Chondrocyte (in vitro differentiated cells): ENCODE data around the gene PEX10. TPM values are rescaled to one million over a fixed set of nuclear protein-coding genes. Genes with fewer than 3 reads are reported as not detected.

Experiments
- DNase-seq: peaks from one replicate; pipeline ENCODE4 v3.0.0; 2021; ENCODE audit warnings: mixed read lengths, low spot score
- H3K27ac Mint-ChIP-seq: one replicate; pipeline ENCODE4 v1.8.0; 2021; ENCODE audit warnings: mild to moderate bottlenecking, moderate library complexity, mixed read lengths; ENCODE audit not compliant: unreplicated experiment
- H3K27me3 Mint-ChIP-seq: 2 replicates; pipeline ENCODE4 v1.8.0; 2021; ENCODE audit warnings: low read depth, mixed read lengths
- H3K36me3 Mint-ChIP-seq: 2 replicates; pipeline ENCODE4 v1.8.0; 2021; ENCODE audit warnings: low read depth, mixed read lengths
- H3K4me1 Mint-ChIP-seq: 2 replicates; pipeline ENCODE4 v1.8.0; 2021; ENCODE audit warnings: low read depth, mild to moderate bottlenecking, mixed read lengths
- H3K4me3 Mint-ChIP-seq: one replicate; pipeline ENCODE4 v1.8.0; 2021; ENCODE audit warnings: mild to moderate bottlenecking, moderate library complexity, mixed read lengths; ENCODE audit not compliant: unreplicated experiment
- H3K9me3 Mint-ChIP-seq: 2 replicates; pipeline ENCODE4 v1.8.0; 2021; ENCODE audit warnings: low read depth, mixed read lengths
- total RNA-seq: library from RNA; stranded (reverse); gene quantifications from 3 replicates; pipeline ENCODE4 v1.2.1, GENCODE V29; 2021
- TF ChIP-seq, protein P1 (sequence below): fragments of 200-600 bp; sonication (generic); IDR thresholded peaks from 2 replicates; pipeline ENCODE4 v1.5.0; 2021; ENCODE audit warnings: antibody characterized with exemption, mild to moderate bottlenecking, moderate library complexity

Gene PEX10
- total RNA-seq, 1 donor from 2014 or later = 23.4 TPM

DNA sequence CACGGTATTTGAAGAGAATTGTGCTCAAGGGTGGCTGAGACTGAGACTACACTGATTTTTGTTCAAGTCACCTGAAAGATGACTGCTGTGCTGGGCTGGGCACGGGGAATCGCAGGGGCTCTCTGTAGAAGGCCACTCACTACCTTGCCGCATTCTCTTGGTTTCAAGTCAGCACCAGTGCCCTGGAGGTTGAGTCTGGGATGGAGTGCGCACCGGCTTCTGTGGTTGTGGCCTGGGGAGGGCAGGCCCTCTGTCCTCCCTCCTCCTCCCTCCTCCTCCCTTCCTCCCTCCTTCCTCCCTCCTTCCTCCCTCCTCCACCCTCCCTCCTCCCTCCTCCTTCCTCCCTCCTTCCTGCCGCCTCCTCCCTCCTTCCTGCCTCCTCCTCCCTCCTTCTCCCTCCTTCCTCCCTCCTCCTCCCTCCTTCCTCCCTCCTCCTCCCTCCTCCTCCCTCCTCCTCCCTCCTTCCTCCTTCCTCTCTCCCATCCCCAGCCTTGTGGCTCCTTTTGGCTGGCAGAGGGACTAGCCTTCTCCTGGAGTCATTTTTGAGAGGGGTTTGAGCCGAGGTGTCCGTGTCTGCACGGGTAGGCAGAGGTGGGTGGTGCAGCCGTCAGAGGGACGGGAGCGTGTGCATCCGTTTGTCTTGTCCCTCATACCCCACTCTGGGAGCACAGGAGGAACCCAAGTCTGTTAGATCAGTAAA lies 11.3 kb downstream of the PEX10 start:
- Mint-ChIP-seq H3K27ac (no peak overlapping the region), H3K4me1 (peaks cover 22% of the 10 kb centered on the region), H3K27me3 (no peaks in the 10 kb centered on the region), H3K4me3 (no peak overlapping the region), H3K36me3 (peaks cover 27% of the 10 kb centered on the region), H3K9me3 (no peaks in the 10 kb centered on the region)
- no peak for DNase-seq
- TF ChIP-seq, protein P1, sequence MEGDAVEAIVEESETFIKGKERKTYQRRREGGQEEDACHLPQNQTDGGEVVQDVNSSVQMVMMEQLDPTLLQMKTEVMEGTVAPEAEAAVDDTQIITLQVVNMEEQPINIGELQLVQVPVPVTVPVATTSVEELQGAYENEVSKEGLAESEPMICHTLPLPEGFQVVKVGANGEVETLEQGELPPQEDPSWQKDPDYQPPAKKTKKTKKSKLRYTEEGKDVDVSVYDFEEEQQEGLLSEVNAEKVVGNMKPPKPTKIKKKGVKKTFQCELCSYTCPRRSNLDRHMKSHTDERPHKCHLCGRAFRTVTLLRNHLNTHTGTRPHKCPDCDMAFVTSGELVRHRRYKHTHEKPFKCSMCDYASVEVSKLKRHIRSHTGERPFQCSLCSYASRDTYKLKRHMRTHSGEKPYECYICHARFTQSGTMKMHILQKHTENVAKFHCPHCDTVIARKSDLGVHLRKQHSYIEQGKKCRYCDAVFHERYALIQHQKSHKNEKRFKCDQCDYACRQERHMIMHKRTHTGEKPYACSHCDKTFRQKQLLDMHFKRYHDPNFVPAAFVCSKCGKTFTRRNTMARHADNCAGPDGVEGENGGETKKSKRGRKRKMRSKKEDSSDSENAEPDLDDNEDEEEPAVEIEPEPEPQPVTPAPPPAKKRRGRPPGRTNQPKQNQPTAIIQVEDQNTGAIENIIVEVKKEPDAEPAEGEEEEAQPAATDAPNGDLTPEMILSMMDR = no peak

DNA sequence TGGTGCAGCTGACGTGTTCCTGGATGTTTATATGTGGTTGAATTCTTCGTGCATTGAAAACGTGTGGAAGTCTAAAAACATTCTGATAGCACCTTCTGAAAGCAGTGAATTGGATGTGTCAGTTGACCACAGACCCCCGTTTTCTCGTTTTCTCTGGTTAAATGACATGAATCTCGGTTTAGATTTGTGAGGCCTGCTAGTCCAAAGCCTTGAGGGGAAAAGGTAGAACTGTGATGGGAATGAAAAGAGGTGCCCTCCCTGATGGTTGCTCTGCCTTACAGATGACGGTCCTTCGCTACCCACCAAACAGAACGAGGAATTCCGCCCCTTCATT lies 11.8 kb downstream of the PEX10 start:
- TF ChIP-seq, protein P1 = no peak
- Mint-ChIP-seq H3K27ac (no peak overlapping the region), H3K36me3 (peaks cover 29% of the 10 kb centered on the region), H3K4me1 (peaks cover 17% of the 10 kb centered on the region), H3K9me3 (no peaks in the 10 kb centered on the region), H3K4me3 (no peak overlapping the region), H3K27me3 (no peaks in the 10 kb centered on the region)
- no peak for DNase-seq

DNA sequence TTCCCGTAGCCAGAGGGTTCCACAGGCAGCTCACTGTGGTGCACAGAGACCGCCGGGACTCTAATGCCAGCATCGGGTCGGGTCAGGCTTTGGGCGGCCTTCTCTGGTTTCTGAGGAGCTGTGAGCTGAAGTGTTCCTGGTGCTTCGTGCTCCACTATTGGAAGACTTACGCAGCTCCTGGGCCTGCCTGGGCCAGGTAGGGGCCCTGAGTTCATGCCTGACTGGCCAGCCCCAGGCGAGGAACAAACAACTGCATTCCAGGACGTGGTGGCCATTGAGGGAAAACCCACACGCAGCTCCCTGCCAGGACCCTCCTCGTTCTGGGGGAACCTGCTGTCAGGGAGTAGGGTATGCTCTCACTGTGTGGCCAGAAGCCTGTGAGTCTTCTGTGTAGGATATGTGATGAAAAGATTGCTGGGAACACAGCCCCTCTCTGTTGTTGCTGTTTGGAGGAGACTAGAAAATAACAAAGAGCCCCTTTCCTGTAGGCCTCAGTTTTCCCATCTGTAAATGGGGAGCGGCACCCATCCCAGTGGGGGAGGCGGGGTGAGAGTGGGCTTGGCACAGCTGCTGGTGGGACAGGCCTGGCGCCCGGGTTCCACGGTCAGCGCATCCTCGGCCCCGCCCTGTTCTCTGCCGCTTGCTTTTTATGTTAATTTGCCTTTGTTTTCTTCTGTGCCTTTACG lies 12.3 kb downstream of the PEX10 start:
- Mint-ChIP-seq H3K27me3 (no peaks in the 10 kb centered on the region), H3K4me3 (no peak overlapping the region), H3K27ac (no peak overlapping the region), H3K9me3 (no peaks in the 10 kb centered on the region), H3K36me3 (peaks cover 29% of the 10 kb centered on the region), H3K4me1 (peaks cover 12% of the 10 kb centered on the region)
- TF ChIP-seq, protein P1 = no peak
- no peak for DNase-seq

DNA sequence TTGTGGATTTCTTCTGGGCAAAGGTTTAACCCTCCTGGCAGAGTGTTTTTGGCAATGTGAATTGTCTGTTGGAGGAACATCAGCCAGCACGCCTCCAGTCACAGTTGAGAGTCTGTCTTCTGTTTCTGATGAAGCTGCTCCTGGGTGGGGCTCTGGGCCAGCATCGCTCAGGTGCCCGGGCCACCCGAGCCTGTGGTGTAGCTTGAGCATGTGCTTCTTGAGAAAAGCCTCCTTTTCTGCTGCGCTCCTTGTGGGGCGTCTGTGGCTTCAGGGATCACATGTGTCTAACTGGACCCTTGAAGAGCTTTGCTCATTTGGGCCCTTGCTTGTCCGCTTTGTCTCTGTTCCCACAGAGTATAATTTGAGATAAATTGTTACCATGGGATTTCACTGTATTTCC lies 13.5 kb downstream of the PEX10 start:
- TF ChIP-seq, protein P1 = no peak
- no peak for DNase-seq
- Mint-ChIP-seq H3K36me3 (peaks cover 27% of the 10 kb centered on the region), H3K4me3 (no peak overlapping the region), H3K9me3 (no peaks in the 10 kb centered on the region), H3K27ac (no peak overlapping the region), H3K4me1 (peaks cover 11% of the 10 kb centered on the region), H3K27me3 (no peaks in the 10 kb centered on the region)

DNA sequence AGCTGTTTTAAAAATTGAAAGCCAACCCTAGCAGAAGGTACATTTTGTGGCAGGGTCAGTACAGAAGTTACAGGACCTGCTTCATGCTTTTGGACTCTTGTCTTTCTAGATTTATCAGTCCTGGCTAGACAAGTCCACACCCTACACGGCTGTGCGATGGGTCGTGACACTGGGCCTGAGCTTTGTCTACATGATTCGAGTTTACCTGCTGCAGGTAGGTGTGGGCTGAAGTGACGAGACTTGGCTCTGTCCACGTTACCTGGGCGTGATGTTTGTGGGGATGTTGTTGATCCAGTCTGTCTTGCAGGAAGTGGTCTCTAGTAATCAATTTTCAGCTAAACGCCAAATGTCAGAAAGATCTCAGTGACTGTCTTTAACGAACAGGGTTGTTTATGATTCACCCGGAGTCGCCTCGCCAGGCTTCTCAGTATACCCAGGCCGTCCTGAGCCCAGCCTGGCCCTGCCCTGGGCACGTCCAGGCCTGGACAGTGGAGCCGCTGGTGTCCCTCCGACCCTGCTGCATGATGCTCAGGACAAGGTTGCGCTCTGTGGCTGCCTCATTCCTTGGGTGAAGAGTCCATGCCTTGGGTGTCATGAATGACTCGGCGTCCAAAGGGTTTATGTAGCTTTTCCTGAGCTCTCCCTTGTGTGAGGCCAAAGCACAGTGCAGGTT lies 15.2 kb downstream of the PEX10 start:
- no peaks in the 10 kb centered on the region for H3K9me3 Mint-ChIP-seq
- H3K4me1 Mint-ChIP-seq = peaks cover 26% of the 10 kb centered on the region
- TF ChIP-seq, protein P1 = no peak
- H3K27ac Mint-ChIP-seq = peak overlapping the region; percentile 36
- H3K27me3 Mint-ChIP-seq = no peaks in the 10 kb centered on the region
- no peak for DNase-seq
- peaks cover 25% of the 10 kb centered on the region for H3K36me3 Mint-ChIP-seq
- H3K4me3 Mint-ChIP-seq = no peak overlapping the region
